ENCODE measurements around the gene SPSB3.

The SPSB3 gene

DNA sequence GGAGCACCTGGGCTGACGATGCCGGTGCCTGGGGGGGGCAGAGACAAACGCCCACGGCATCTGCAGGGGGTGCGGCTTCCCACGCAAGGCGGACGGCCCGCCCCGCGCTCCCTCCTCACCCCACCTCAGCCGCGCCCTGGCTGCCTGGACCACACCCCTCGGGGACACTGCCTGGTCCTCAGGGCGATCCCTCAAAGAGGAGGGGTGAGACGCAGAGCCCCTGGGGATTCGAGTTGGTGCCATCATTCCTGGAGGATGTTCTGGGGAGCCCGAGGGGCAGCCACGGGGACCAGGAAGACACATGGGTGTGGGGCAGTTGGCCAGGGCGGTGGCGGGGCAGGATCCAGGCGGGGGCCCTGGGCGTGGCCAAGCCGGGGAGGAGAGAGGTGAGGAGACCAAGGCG is 7.3 kb upstream of the SPSB3 start:
- H3K4me1 ChIP-seq (ENCODE audit: control insufficient read depth, low read length), result no peaks in the 10 kb centered on the region
- H3K27me3 ChIP-seq (ENCODE audit: control insufficient read depth, low read length), result no peaks in the 10 kb centered on the region
- peaks cover 18% of the 10 kb centered on the region for H3K36me3 ChIP-seq (ENCODE audit: control insufficient read depth, low read length)
- peaks cover 33% of the 10 kb centered on the region for H3K79me2 ChIP-seq (ENCODE audit: control insufficient read depth, low read length)
- H3K9me2 ChIP-seq (replicated peaks; ENCODE audit: control insufficient read depth, low read length), result no peaks in the 10 kb centered on the region
- no peak for TF ChIP-seq EZH2phosphoT487 (IDR thresholded peaks at IDR 0.05; ENCODE audit: borderline replicate concordance, low read length)
- TF ChIP-seq, protein P1, sequence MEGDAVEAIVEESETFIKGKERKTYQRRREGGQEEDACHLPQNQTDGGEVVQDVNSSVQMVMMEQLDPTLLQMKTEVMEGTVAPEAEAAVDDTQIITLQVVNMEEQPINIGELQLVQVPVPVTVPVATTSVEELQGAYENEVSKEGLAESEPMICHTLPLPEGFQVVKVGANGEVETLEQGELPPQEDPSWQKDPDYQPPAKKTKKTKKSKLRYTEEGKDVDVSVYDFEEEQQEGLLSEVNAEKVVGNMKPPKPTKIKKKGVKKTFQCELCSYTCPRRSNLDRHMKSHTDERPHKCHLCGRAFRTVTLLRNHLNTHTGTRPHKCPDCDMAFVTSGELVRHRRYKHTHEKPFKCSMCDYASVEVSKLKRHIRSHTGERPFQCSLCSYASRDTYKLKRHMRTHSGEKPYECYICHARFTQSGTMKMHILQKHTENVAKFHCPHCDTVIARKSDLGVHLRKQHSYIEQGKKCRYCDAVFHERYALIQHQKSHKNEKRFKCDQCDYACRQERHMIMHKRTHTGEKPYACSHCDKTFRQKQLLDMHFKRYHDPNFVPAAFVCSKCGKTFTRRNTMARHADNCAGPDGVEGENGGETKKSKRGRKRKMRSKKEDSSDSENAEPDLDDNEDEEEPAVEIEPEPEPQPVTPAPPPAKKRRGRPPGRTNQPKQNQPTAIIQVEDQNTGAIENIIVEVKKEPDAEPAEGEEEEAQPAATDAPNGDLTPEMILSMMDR (IDR thresholded peaks at IDR 0.05; ENCODE audit: low read depth, low read length, poor library complexity, severe bottlenecking), result no peak
- no peak overlapping the region for H3K27ac ChIP-seq (ENCODE audit: low read depth, low read length)
- H3K4me2 ChIP-seq (ENCODE audit: low read length), result no peak overlapping the region
- no peaks in the 10 kb centered on the region for H4K20me1 ChIP-seq (ENCODE audit: control insufficient read depth, insufficient read depth, low read depth, low read length)
- no peaks in the 10 kb centered on the region for H3K9me3 ChIP-seq (ENCODE audit: control insufficient read depth, insufficient read depth, low read length)
- H3K4me3 ChIP-seq (ENCODE audit: low read length), result no peak overlapping the region
- no peaks in the 10 kb centered on the region for H3F3A ChIP-seq (ENCODE audit: control insufficient read depth, insufficient read depth)

DNA sequence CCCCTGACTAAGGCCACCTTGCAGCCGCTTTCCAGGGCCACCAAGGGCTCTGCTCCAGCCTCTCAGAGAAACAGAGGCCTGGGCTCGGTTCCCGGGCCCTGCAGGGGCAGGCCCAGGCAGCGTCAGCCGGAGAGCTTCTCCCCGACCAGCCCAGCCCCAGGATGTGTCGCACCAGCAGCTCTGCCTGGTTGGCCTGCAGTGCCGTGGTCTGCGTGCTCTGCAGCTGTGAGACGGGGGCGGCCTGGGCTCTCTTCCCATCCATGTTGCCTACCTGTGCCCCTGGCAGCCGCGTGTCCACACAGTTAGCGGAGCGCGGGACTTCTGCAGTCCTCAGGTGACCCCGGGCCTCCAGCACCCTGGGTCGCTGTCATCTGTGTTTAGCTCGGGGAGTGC is 6.3 kb upstream of the SPSB3 start:
- Histone ChIP-seq H4K20me1 (ENCODE audit: control insufficient read depth, insufficient read depth, low read depth, low read length) (0 out of 2 replicates have a peak, but pooled peaks cover 5% of the 10 kb centered on the region), H3K4me1 (ENCODE audit: control insufficient read depth, low read length) (peaks cover 7% of the 10 kb centered on the region), H3K27ac (ENCODE audit: low read depth, low read length) (no peak overlapping the region), H3K4me3 (ENCODE audit: low read length) (no peak overlapping the region), H3K79me2 (ENCODE audit: control insufficient read depth, low read length) (peaks cover 42% of the 10 kb centered on the region), H3K4me2 (ENCODE audit: low read length) (no peak overlapping the region), H3K9me3 (ENCODE audit: control insufficient read depth, insufficient read depth, low read length) (no peaks in the 10 kb centered on the region), H3K9me2 (replicated peaks; ENCODE audit: control insufficient read depth, low read length) (no peaks in the 10 kb centered on the region), H3K27me3 (ENCODE audit: control insufficient read depth, low read length) (no peaks in the 10 kb centered on the region), H3F3A (ENCODE audit: control insufficient read depth, insufficient read depth) (no peaks in the 10 kb centered on the region), H3K36me3 (ENCODE audit: control insufficient read depth, low read length) (peaks cover 22% of the 10 kb centered on the region)
- TF ChIP-seq EZH2phosphoT487 (IDR thresholded peaks at IDR 0.05; ENCODE audit: borderline replicate concordance, low read length), result no peak
- TF ChIP-seq, protein P1 (IDR thresholded peaks at IDR 0.05; ENCODE audit: low read depth, low read length, poor library complexity, severe bottlenecking), result no peak

DNA sequence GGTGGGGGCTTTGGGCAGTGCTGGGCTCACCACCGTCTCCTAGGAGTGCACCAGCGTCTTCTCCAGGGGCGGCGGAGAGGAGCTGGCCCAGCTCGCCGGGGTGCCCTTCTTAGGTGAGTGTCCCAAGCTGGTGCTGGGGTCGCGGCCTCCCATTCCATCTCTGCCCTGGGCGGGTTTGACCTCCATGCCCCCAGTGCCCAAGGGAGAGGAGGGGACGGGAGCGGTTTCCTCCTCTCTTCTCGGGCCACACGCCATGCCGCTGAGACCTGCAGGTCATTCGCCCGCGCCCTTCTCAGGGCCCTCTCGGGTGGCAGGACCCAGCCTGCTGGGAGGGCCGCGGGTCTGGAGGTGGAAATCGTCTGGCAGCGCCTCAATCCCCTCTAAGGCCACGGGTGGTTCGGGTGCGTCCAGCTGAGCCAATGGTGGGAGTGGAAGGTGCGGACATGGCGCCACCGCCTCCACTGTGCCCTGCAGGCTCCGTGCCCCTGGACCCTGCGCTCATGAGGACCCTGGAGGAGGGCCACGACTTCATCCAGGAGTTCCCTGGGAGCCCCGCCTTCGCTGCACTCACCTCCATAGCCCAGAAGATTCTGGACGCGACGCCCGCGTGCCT is 5.8 kb upstream of the SPSB3 start:
- Histone ChIP-seq H3K9me3 (ENCODE audit: control insufficient read depth, insufficient read depth, low read length) (no peaks in the 10 kb centered on the region), H3K4me3 (ENCODE audit: low read length) (no peak overlapping the region), H3K4me1 (ENCODE audit: control insufficient read depth, low read length) (peaks cover 7% of the 10 kb centered on the region), H4K20me1 (ENCODE audit: control insufficient read depth, insufficient read depth, low read depth, low read length) (0 out of 2 replicates have a peak, but pooled peaks cover 5% of the 10 kb centered on the region), H3K27ac (ENCODE audit: low read depth, low read length) (no peak overlapping the region), H3K79me2 (ENCODE audit: control insufficient read depth, low read length) (peaks cover 47% of the 10 kb centered on the region), H3F3A (ENCODE audit: control insufficient read depth, insufficient read depth) (no peaks in the 10 kb centered on the region), H3K4me2 (ENCODE audit: low read length) (no peak overlapping the region), H3K27me3 (ENCODE audit: control insufficient read depth, low read length) (no peaks in the 10 kb centered on the region), H3K9me2 (replicated peaks; ENCODE audit: control insufficient read depth, low read length) (no peaks in the 10 kb centered on the region), H3K36me3 (ENCODE audit: control insufficient read depth, low read length) (peaks cover 22% of the 10 kb centered on the region)
- TF ChIP-seq, protein P1 (IDR thresholded peaks at IDR 0.05; ENCODE audit: low read depth, low read length, poor library complexity, severe bottlenecking), result no peak
- TF ChIP-seq EZH2phosphoT487 (IDR thresholded peaks at IDR 0.05; ENCODE audit: borderline replicate concordance, low read length), result no peak

Measured in DOHH2 (cell line).